Fibroblast of skin of left biceps (primary cell): ENCODE results near the gene CEP128.

Experiments used
- DNase-seq, 2 experiments: peaks; one replicate each; pipeline ENCODE4 v3.0.0-alpha.2; 2013; ENCODE audit warnings: low read depth in 2 of 2

CEP128 gene

GRCh38 chr14:80545935-80546854, 395.3 kb downstream of the CEP128 start:
- no peak for DNase-seq

DNA sequence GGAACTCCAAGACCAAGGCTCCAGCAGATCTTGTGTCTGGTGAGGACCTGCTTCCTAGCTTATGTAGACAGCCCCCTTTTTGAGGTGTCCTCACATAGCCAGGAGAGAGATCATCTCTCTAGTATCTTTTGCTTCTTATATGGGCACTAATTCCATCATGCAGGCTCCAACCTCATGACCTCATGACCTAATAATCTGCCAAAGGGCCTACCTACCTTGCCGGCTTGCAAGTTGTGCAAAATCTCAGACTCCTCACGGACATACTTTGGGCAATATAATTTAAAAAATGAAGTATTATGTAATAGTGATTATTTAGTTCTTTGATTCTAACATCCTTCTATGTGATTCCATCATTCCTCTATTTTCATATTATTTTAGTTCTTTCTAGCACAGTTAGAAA, 397.2 kb downstream of the CEP128 start:
- DNase-seq, result no peak

- no peak for DNase-seq
Observed at GRCh38 chr14:80543211-80543610, 398.3 kb downstream of the CEP128 start.

- no peak for DNase-seq
Observed at GRCh38 chr14:80538633-80539375, 402.7 kb downstream of the CEP128 start.

DNA sequence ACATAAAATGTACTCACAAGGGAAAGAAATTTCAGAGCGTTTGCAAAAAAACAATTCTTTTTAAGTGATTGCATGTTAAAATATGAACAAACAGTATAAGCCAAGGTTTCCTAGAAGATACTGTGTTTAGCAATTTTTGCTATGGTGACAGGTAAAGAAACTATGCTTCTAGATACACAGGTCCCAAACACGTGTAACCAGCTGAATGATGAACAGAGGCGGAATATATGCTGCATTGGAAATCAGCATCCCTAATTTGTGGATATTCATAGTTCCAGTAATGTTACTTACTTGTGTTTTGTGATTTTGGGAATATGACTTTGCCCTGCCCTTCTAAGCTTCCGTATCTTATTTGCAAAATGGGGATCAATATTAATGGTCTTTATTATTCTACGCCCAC, 403.9 kb downstream of the CEP128 start:
- DNase-seq, result no peak

DNA sequence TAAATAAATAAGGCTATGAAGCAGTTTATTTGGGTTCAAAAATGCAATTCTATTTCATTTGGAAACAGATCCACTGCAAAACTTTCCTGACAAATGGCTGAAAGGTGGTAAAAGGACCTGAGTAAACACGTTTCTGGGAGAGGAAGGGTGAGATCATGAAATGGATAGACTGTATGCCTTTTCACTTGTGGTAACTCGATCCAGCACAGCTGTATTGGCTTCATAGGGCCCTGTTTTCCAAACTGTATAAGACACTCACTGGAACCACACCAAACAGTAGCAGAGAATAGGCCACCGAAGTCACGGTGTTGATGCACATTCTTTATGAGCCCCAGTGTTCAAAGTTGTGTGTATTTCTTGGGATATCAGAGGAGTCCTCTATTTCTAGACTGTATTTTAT, 405.1 kb downstream of the CEP128 start:
- DNase-seq, result peak; percentile 10 to 11

GRCh38 chr14:80535171-80535570, 406.4 kb downstream of the CEP128 start:
- no peak for DNase-seq

DNA sequence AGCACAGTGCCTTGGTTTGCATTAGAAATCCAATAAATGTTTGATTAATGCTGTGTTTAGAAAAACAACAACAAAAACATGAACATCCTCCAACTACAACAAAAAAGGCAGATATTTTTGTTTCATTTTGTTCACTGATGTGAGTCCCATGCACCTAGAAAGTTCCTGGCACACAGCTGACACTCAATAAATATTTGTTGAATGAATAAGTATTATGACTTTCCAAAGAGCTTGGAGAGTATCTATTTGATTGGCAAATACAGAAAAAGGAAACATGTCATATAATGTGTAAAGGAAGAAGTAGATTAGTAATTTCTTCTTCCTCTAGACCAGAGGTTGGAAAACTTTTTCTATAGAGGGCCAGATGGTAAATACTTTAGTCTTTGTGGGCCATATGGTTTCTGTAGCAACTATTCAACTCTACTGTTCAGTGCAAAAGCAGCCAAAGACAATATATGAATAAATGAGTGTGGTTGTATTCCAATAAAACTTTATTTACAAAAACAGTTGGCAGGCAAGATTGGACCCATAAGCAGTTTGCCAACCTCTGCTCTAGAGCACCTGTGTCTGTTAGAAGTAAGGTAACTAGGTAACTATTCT, 417.9 kb downstream of the CEP128 start:
- no peak for DNase-seq

DNA sequence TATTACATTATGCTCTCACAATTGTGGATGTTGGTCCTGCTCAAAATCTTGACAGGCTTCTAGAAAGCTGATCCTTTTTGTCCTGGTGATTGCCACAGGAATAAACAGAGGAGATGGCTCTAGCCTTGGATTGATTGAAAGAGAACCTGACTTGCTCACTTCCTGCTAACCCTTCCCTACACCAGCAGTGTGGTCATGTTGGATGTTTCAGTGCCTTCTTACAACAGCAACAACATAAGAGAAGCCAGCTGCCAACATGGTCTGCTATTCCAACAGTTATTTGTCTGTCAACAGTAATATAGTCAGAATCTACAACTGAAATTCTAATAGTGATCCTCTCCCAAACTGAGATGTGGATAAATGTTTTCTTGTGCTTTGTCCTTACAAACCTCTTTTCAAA, 418.6 kb downstream of the CEP128 start:
- no peak for DNase-seq

- DNase-seq, result peak; percentile 36 to 56
Observed at GRCh38 chr14:80522411-80522810, 419.1 kb downstream of the CEP128 start.

DNA sequence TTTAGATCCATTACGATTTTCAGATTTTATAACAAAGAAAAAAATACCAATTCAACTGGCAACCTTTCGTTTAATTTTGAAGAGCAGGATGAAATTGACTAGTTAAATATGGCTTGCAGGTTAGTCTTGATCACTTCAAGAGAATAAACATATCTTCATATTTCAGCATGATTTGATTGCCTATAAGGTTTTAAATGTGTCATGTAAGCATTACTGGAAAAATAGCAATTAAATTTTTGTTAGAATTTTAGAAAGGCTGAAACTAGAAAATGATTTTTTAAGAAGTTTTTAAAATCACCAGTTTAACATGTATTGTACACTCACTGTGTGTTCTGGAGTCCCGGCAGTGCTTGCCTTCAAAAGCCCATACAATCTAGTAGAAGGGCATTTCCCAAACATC, 420.1 kb downstream of the CEP128 start:
- DNase-seq, result no peak

GRCh38 chr14:80519002-80519401, 422.5 kb downstream of the CEP128 start:
- no peak for DNase-seq

GRCh38 chr14:80518173-80518572, 423.4 kb downstream of the CEP128 start:
- DNase-seq, result no peak

DNA sequence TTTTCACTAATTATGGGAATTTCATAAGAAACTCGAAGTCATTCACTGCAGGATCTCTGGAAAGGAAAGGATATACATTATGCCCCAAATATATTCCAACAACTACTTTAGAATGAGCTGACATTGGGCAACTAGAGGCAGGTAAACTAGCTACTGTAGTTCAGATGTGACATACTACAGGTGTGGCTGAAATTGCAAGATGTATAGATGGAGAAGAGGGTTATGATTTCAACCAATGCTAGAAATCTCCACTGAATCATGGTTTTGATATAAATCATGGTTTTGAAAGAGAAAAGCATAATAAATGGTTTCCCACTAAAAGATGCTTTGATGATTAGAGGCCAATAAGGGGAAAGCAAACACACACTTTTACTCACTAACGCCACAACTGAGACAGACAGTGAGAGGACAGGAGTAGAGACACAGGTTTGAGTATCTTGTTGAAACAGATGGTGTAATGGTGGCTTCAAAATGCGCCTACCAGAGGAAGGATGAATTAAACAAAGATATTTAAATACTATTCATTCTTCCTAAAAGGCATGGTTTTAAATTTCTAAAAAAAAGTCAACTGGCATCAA, 434.2 kb downstream of the CEP128 start:
- no peak for DNase-seq

GRCh38 chr14:80504781-80505180, 436.8 kb downstream of the CEP128 start:
- no peak for DNase-seq

DNA sequence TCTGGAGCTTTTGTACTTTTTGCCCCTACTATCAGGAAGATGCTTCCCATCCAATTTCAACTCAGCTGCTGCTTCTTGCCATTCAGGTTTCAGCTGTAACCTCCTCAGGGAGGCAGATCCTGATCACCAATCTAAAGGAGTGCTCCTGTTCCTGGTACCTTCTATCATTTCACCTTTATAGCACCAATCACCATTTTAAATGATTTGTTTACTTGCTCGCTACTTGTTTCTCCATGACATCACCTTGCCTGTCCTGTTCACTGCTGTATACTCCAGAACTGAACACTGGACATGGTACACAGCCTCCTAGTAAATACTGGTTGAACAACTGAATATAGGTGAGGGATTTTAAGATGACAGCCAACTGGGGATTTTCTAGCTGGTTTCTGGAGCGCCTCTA, 443.0 kb downstream of the CEP128 start:
- DNase-seq, result no peak

DNA sequence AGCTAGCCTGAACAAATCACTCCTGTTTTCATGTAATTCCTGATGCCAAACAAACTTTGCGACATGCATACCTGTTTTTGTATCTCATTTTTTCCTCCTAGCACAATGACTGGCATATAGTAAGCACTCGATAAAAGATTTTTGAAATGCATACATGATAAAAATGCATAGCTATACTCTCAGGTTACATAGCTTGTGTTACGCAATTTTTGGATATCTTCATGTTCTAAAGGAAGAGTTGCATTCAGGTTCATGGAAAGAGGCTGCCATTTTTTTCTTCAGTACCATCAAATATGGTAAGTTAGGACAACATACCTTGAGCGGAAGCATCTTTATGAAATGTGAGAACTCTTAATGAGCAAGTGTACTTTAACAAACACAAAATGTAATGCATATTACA, 445.4 kb downstream of the CEP128 start:
- DNase-seq, result no peak

DNA sequence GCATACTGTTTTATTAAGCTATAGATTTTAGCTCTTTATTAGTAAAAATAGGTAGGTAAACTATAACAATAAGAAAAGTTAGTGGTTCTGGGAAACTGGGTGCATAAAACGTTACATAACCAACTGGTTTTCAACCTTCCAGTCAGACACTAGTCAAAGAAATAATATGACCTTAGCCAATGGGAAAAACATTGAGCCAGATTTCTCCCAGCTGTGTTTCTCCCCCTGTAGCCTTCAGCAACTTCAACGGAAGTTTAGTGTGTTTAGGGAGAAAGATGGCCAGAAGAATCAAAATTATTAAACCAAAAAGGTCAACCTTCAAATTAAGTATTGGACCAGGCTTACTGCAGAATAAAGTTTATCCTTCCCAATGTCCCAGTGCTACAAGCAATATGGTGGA, 446.8 kb downstream of the CEP128 start:
- DNase-seq, result no peak

GRCh38 chr14:80493620-80494019, 447.9 kb downstream of the CEP128 start:
- no peak for DNase-seq

DNA sequence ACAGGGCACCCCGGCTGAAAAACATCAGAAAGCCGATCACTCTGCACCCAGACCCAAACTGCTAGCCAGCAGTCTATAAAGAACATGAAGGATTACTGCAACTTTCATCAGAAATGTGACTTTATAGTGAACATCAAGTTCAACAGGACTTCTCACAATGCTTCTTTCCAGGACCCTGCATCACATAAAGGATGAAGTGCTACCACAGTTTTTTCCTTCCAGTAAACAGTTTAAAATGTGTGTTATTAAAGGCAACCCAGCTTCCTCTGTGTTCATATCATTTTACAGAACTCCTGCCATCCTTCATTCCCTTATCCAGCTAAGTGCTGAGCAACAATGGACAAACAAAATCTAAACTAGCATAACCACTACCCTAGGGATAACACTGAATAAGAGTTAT, 449.9 kb downstream of the CEP128 start:
- no peak for DNase-seq

- no peak for DNase-seq
Observed at GRCh38 chr14:80491131-80491530, 450.4 kb downstream of the CEP128 start.

- no peak for DNase-seq
Observed at GRCh38 chr14:80489513-80489912, 452.0 kb downstream of the CEP128 start.
